Stimulated activated CD8-positive, alpha-beta memory T cell treated with anti-CD3 and anti-CD28 coated beads, Interleukin-15, amount 100 ng/mL, for 24 hours (primary cell): ENCODE measurements around the gene AFF2.
"Not testable (repeated sequence)": the region's sequence is repeated elsewhere in the genome, so short reads cannot be mapped to it uniquely, and the experiment has no call there.

Source experiments
- DNase-seq: peaks from one replicate; pipeline ENCODE4 v3.0.0-alpha.2; 2020; ENCODE audit warnings: low read depth

The AFF2 gene

GRCh38 chrX:148856505-148856904 is 356.1 kb downstream of the AFF2 start:
- DNase-seq: no peak

DNA sequence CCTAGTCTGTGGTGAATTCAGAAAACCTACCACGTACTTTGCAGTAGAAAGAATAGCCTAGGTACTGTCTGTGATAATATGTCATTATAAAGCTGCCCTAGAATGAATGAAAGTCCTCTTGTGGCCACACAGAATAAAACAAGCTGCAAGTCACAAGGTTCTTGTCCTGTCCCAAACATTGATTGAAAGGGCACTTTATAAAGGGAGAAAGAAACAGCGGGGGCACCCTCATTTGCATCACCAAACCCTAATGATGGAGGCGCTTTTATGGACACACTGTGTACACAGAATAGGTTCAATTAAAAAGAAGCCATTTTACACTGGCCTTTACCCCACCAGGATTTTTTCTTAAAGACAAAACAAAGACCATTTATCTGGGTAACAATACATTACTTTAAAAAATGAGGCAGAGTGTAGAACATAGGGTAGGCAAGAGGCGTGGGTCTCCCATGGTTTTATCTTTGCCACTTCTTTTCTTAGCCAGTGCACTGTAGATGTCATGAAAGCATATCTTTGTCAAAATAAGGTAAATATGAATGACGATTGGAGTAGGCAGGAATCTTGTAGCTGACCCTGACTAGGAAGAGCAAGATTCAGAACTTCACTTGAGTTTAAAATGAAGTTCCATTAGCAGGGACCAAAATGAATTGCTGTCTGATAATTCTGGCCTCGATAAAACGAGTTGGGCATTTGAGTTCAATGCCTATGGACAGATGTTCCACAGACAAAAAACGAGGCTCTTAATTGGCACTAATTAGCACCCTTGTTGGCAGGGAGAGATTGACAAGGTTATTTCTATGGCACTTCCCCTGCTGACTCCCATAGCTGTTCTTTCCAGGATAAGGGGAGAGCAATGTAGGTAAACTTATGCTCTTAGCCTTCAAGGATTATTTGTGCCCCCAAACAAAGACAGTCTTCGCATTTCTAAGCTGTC is 365.1 kb downstream of the AFF2 start:
- DNase-seq: no peak

- DNase-seq: no peak
Observed at GRCh38 chrX:148867596-148867995, 367.2 kb downstream of the AFF2 start.

DNA sequence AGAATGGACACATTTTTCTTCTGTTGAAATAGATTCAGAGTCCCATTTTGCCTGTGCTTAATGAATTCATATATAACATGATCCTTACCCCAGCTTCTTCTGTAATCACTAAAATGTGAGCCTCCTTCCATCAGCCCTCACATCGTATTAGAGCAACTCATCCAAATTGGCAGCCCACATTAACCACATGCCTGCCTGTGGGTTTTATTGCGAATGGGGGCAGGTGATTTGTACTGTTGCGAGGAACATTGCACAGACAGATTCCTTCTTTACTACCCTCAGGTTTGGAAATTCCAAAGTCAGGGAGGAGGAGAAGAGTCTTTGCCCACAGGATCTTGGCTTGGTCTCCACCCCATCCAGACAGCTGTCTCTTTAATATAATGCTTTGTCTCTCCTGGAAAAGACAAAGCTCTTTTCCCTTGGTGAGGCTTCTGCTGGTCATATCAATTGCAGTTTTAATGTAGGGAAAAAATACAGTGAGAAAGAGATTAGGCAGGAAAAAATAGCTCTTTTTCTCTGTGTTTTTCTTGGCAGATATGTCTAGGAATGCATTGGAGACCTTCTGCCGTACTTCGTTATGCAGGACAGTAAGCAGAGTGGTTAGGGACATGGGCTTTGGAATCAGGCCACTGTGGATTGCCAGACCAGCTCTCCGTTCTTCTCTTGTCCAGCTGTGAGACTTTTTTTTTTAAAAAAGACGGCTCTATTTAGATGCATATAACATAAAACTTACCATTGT is 371.2 kb downstream of the AFF2 start:
- no peak for DNase-seq

GRCh38 chrX:148872161-148872535 is 371.7 kb downstream of the AFF2 start:
- no peak for DNase-seq

DNA sequence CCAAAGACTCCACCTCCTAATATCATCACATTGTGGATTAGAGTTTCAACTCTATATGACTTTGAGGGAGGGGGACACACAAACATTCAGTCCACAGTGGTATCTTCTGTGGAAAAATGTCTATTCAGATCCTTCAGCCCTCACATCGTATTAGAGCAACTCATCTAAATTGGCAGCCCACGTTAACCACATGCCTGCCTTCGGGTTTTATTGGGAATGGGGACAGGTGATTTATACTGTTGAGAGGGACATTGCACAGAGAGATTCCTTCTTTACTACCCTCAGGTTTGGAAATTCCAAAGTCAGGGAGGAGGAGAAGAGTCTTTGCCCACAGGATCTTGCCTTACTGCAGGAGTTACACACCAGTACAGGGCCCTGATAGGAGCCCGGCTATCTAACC is 372.5 kb downstream of the AFF2 start:
- DNase-seq: no peak

- DNase-seq: no peak
Observed at GRCh38 chrX:148874636-148875246, 374.3 kb downstream of the AFF2 start.

GRCh38 chrX:148878371-148878770 is 378.0 kb downstream of the AFF2 start:
- no peak for DNase-seq

- no peak for DNase-seq
Observed at GRCh38 chrX:148885203-148885602, 384.8 kb downstream of the AFF2 start.

GRCh38 chrX:148893395-148893794 is 393.0 kb downstream of the AFF2 start:
- no peak for DNase-seq

DNA sequence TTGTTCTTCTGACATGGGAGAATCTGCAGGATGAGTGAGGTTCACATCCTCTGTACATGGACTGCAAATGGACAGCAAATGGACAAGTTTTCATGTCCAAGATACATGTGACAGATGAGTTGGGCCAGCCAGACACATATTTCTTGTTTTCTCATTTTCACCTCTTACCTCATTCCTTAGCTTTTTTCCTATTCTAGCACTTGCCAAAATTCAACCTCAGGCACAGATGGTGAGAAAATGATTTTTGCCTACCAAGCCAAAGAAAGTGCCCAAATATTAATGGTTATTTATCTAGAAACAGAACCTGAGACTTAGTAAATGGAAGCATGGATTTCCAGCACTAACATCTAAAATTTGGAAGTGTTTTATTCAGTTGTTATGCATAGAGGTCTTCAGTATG is 402.2 kb downstream of the AFF2 start:
- DNase-seq: no peak

- DNase-seq: no peak
Observed at GRCh38 chrX:148903176-148903575, 402.8 kb downstream of the AFF2 start.

DNA sequence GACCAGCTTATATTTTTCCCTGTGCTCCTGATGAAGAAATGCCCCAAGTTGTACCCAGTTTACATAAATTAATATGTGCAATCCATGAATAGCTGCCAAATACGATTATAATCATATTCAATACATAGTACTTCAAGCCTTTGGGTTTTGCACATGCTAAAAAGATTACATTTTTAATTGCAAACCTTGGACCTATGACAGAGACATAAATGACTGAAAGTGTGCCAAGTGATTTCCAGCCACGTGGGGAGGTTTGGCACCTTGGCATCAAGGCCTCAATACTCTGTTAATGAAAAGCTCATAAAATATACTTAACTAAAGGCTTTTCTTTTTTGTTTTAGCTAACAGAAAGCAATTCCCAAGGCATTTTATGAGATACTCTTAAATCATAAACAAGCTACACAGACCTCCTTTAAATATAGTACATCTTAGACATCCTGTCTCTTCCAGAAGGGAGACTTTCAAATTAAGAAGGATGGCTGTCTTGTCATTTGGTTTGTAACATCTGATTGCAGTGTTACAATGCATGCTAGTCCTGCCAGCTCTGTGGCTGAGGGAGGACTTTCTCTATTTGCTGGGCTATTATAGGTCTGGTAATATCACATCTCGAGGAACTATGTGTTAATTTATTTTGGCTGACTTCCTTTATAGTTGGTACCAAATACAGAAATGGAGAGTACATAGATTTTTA is 404.1 kb downstream of the AFF2 start:
- DNase-seq: no peak

DNA sequence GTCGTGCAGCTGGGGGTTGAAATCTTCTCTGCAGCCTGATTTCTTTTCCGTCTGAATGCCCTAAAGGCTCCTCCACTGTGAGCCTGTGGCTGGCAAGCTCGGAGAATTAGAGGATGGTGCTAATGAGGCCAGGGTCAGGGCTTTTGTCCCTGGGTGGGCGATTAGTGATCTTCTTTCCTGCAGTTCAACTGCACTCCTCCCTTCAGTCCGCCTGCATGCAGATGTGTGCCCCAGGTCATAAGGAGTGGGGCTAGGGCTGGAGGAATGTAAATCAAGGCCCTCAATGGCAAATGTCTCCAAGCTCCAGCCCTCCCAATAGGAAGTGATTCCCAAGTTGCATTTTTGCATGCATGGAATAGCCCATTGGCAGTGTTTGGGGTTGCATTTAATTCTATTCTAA is 405.0 kb downstream of the AFF2 start:
- DNase-seq: no peak

DNA sequence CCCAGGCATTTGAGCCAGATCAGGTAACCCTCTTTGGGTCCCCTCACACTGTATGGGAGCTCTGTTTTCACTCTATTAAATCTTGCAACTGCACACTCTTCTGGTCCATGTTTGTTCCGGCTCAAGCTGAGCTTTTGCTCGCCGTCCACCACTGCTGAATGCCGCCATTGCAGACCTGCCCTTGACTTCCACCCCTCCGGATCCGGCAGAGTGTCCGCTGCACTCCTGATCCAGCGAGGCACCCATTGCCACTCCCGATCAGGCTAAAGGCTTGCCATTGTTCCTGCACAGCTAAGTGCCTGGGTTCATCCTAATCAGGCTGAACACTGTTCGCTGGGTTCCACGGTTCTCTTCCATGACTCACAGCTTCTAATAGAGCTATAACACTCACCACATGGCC is 406.2 kb downstream of the AFF2 start:
- DNase-seq: not testable (repeated sequence)

GRCh38 chrX:148909758-148910157 is 409.3 kb downstream of the AFF2 start:
- no peak for DNase-seq

- no peak for DNase-seq
Observed at GRCh38 chrX:148913971-148914370, 413.6 kb downstream of the AFF2 start.

DNA sequence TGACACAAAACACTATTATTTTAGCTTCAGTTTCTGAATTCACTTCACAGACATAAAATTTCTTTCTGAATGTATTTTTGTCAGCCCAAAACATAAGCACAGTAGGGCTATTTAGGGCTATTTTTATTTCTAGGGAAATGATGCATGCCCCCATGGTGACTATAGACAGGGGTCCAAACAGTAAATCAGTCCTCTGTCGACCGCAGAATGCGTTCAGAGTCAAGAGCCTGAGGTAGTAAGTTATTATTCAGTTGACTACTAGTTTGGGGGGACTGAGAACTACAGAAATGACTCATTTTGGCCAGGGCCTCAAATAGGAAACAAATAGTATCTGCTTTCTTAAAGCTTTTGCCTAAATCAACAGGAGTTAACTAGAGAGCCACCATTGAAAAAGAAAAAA is 414.4 kb downstream of the AFF2 start:
- DNase-seq: no peak

GRCh38 chrX:148915474-148915873 is 415.1 kb downstream of the AFF2 start:
- no peak for DNase-seq

- no peak for DNase-seq
Observed at GRCh38 chrX:148917441-148917840, 417.0 kb downstream of the AFF2 start.

- no peak for DNase-seq
Observed at GRCh38 chrX:148923631-148924030, 423.2 kb downstream of the AFF2 start.

DNA sequence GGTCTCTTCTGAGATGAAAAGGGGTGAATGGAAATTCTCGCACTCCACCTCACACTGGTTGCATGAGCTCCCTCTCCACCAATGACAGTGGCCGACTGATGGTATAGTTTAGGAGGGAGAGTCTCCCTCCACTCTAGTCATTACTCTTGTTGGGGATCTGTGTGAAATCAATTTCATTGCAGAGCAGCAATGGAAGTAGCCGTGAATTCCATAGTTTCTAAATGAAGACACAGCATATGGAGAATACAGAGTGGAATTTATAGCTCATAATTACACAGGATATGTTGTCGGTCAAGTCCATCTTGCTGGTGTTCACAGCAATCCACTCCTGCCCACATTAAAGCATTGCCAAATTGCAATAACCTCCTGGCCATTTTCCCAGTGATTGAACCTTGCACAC is 426.0 kb downstream of the AFF2 start:
- DNase-seq: no peak
